NB4 (cell line): Measurements from ENCODE around the gene RCBTB2.

Source experiments
- CTCF ChIP-seq: IDR thresholded peaks from one replicate; pipeline ENCODE4 v1.5.1; 2012; ENCODE audit warnings: low read depth, low read length
- MAX ChIP-seq: IDR thresholded peaks from 2 replicates; pipeline ENCODE4 v1.6.1; 2011; ENCODE audit warnings: low read depth, low read length
- POLR2A ChIP-seq: IDR thresholded peaks from 2 replicates; pipeline ENCODE4 v1.6.1; 2011; ENCODE audit warnings: mild to moderate bottlenecking; ENCODE audit not compliant: insufficient read length; ENCODE audit errors: extremely low read depth

GRCh38 chr13:48485432-48485831 is 47.4 kb downstream of the RCBTB2 start:
- no peak for TF ChIP-seq CTCF
- TF ChIP-seq POLR2A = no peak
- no peak for TF ChIP-seq MAX
